H1 (cell line): Measurements from ENCODE around the gene NSFL1C. TPM values are rescaled to one million over a fixed set of nuclear protein-coding genes. Genes with fewer than 3 reads are reported as not detected.

Experiments used
- CTCF ChIA-PET: fragments of 300-600 bp; sonication (Branson Sonifier 250); formaldehyde crosslinking; loops from one replicate; lab custom pipeline; 2021; ENCODE audit not compliant: partially characterized antibody; lab: Charles Lee
- POLR2A ChIA-PET: fragments of 300-600 bp; sonication (Branson Sonifier 250); formaldehyde crosslinking; loops from one replicate; lab custom pipeline; 2021; ENCODE audit warnings: inconsistent platforms; ENCODE audit not compliant: partially characterized antibody; lab: Charles Lee
- DNase-seq, 2 experiments: peaks; one replicate each; pipeline versions ENCODE4 v3.0.0 to v3.0.0-alpha.2; 2010 to 2022; ENCODE audit warnings: low spot score in 2 of 2, low read depth in 1 of 2, mixed read lengths in 1 of 2
- FAIRE-seq: peaks from 2 replicates; lab custom pipeline; 2011; peaks lifted over from hg19 to GRCh38; lab: Jason Lieb, UNC
- H2AFZ ChIP-seq: 2 replicates; pipeline ENCODE4 v1.8.1; 2012; ENCODE audit warnings: low read length, inconsistent platforms
- H2AK5ac ChIP-seq: 2 replicates; pipeline ENCODE4 v1.6.1; 2013; ENCODE audit warnings: low read depth, low read length
- H2BK120ac ChIP-seq: replicated peaks from 2 replicates; pipeline ENCODE3; 2013; ENCODE audit warnings: low read depth, low read length, inconsistent platforms
- H2BK12ac ChIP-seq: 2 replicates; pipeline ENCODE4 v1.6.1; 2013; ENCODE audit warnings: low read depth, low read length
- H2BK15ac ChIP-seq: 2 replicates; pipeline ENCODE4 v1.6.1; 2013; ENCODE audit warnings: low read length
- H2BK20ac ChIP-seq: 2 replicates; pipeline ENCODE4 v1.6.1; 2013; ENCODE audit warnings: low read length
- H2BK5ac ChIP-seq: 2 replicates; pipeline ENCODE4 v1.6.1; 2013; ENCODE audit warnings: low read depth, low read length
- H3K14ac ChIP-seq: 2 replicates; pipeline ENCODE4 v1.6.1; 2013; ENCODE audit warnings: inconsistent platforms; ENCODE audit not compliant: insufficient read length
- H3K18ac ChIP-seq: 2 replicates; pipeline ENCODE4 v1.6.1; 2013; ENCODE audit warnings: low read length; ENCODE audit errors: extremely low read depth
- H3K23ac ChIP-seq: 2 replicates; pipeline ENCODE4 v1.6.1; 2013; ENCODE audit warnings: inconsistent platforms; ENCODE audit not compliant: insufficient read length
- H3K23me2 ChIP-seq: 2 replicates; pipeline ENCODE4 v1.6.1; 2013; ENCODE audit warnings: low read depth, low read length
- H3K27ac ChIP-seq: 2 replicates; pipeline ENCODE4 v1.6.1; 2011; ENCODE audit warnings: low read depth, low read length, inconsistent platforms
- H3K27me3 ChIP-seq, 4 experiments: replicated peaks in 1 of 4; 1 replicate in 1 of 4; 2 replicates in 3 of 4; pipeline versions ENCODE4 v1.6.1 to v1.8.1; 2011 to 2013; ENCODE audit warnings: low read length in 3 of 4, mild to moderate bottlenecking in 3 of 4, inconsistent platforms in 2 of 4, mixed read lengths in 2 of 4, moderate library complexity in 1 of 4; ENCODE audit not compliant: control insufficient read depth in 3 of 4, insufficient read depth in 3 of 4; ENCODE audit errors: extremely low read depth in 1 of 4
- H3K36me3 ChIP-seq, 4 experiments: 2 replicates each; pipeline versions ENCODE4 v1.6.1 to v1.8.1; 2011 to 2013; ENCODE audit warnings: mild to moderate bottlenecking in 4 of 4, low read length in 3 of 4, moderate library complexity in 2 of 4, control low read depth in 1 of 4, inconsistent platforms in 1 of 4; ENCODE audit not compliant: insufficient read depth in 4 of 4, control insufficient read depth in 2 of 4
- H3K4ac ChIP-seq: replicated peaks from 2 replicates; pipeline ENCODE3; 2013; ENCODE audit warnings: low read length, low read depth, mixed read lengths, inconsistent platforms; ENCODE audit not compliant: insufficient read length
- H3K4me1 ChIP-seq, 4 experiments: replicated peaks in 1 of 4; 1 replicate in 1 of 4; 2 replicates in 3 of 4; pipeline versions ENCODE4 v1.6.1 to v1.8.1; 2011 to 2013; ENCODE audit warnings: low read length in 3 of 4, inconsistent platforms in 2 of 4, mixed read lengths in 1 of 4; ENCODE audit not compliant: insufficient read depth in 4 of 4, control insufficient read depth in 3 of 4
- H3K4me2 ChIP-seq, 2 experiments: 2 replicates each; pipeline versions ENCODE4 v1.6.1 to v1.8.1; 2011 to 2013; ENCODE audit warnings: low read depth in 2 of 2, low read length in 2 of 2, control low read depth in 1 of 2, inconsistent platforms in 1 of 2, mild to moderate bottlenecking in 1 of 2; ENCODE audit not compliant: insufficient read depth in 1 of 2
- H3K4me3 ChIP-seq, 4 experiments: fragments of 200-600, 300-600 bp in 1 of 4; sonication (generic), shearing (Covaris generic), sonication (Bioruptor Twin) in 1 of 4; 2 replicates each; pipeline versions ENCODE4 v1.5.1 to v1.8.1; 2011 to 2016; ENCODE audit warnings: low read length in 4 of 4, low read depth in 3 of 4, control low read depth in 2 of 4, inconsistent platforms in 2 of 4, mild to moderate bottlenecking in 2 of 4, mixed read lengths in 1 of 4, moderate library complexity in 1 of 4; ENCODE audit not compliant: insufficient read depth in 2 of 4; ENCODE audit errors: extremely low read depth in 1 of 4
- H3K56ac ChIP-seq: replicated peaks from 2 replicates; pipeline ENCODE3; 2013; ENCODE audit warnings: low read depth, mild to moderate bottlenecking, mixed read lengths, low read length, inconsistent platforms; ENCODE audit not compliant: insufficient read length
- H3K79me1 ChIP-seq: 2 replicates; pipeline ENCODE4 v1.6.1; 2013; ENCODE audit warnings: low read depth, low read length, control low read depth
- H3K79me2 ChIP-seq, 2 experiments: 2 replicates each; pipeline versions ENCODE4 v1.6.1 to v1.8.1; 2012 to 2013; ENCODE audit warnings: low read length in 2 of 2, mild to moderate bottlenecking in 2 of 2, inconsistent platforms in 1 of 2; ENCODE audit not compliant: insufficient read depth in 2 of 2, control insufficient read depth in 1 of 2
- H3K9ac ChIP-seq, 4 experiments: replicated peaks in 1 of 4; 1 replicate in 1 of 4; 2 replicates in 3 of 4; pipeline versions ENCODE4 v1.6.1 to v1.8.1; 2011 to 2013; ENCODE audit warnings: low read depth in 3 of 4, low read length in 3 of 4, control low read depth in 2 of 4, mild to moderate bottlenecking in 2 of 4, moderate library complexity in 2 of 4, inconsistent platforms in 1 of 4; ENCODE audit errors: extremely low read depth in 1 of 4
- H3K9me3 ChIP-seq, 2 experiments: 2 replicates each; pipeline versions ENCODE4 v1.6.1 to v1.8.1; 2012 to 2013; ENCODE audit warnings: mild to moderate bottlenecking in 2 of 2, moderate library complexity in 2 of 2, control low read depth in 1 of 2, inconsistent platforms in 1 of 2, low read depth in 1 of 2, low read length in 1 of 2, mixed read lengths in 1 of 2; ENCODE audit not compliant: insufficient read depth in 2 of 2
- H4K20me1 ChIP-seq, 2 experiments: replicated peaks in 1 of 2; 2 replicates each; pipeline versions ENCODE3 to v1.8.1; 2011 to 2013; ENCODE audit warnings: inconsistent platforms in 2 of 2, low read length in 2 of 2, mild to moderate bottlenecking in 1 of 2; ENCODE audit not compliant: insufficient read depth in 2 of 2, control insufficient read depth in 1 of 2
- H4K5ac ChIP-seq: 2 replicates; pipeline ENCODE4 v1.6.1; 2013; ENCODE audit warnings: low read length, low read depth, mixed read lengths, inconsistent platforms; ENCODE audit not compliant: insufficient read length
- H4K8ac ChIP-seq: 2 replicates; pipeline ENCODE4 v1.8.0; 2013; ENCODE audit warnings: mild to moderate bottlenecking, moderate library complexity, low read length, inconsistent platforms; ENCODE audit not compliant: insufficient read depth; ENCODE audit errors: extremely low read depth
- H4K91ac ChIP-seq: replicated peaks from 2 replicates; pipeline ENCODE3; 2013; ENCODE audit warnings: low read length, mixed read lengths, inconsistent platforms; ENCODE audit not compliant: insufficient read length
- TAF1 ChIP-seq: IDR thresholded peaks from 2 replicates; pipeline ENCODE4 v1.6.1; 2011; ENCODE audit warnings: mild to moderate bottlenecking, low read depth, low read length
- TAF7 ChIP-seq: optimal IDR thresholded peaks from 2 replicates; pipeline ENCODE3; 2011; ENCODE audit warnings: low read depth, mild to moderate bottlenecking, inconsistent platforms, low read length, moderate library complexity, borderline replicate concordance
- WGBS, 2 experiments: shearing (Covaris generic) in 1 of 2; methylation state at CpG; one replicate each; pipeline versions ENCODE4 v1.1.6 to v1.1.7; 2013 to 2015; ENCODE audit warnings: low lambda C conversion rate in 2 of 2, mixed read lengths in 2 of 2, inconsistent platforms in 1 of 2, low coverage in 1 of 2, missing lambda C conversion rate in 1 of 2; ENCODE audit not compliant: insufficient replicate concordance in 2 of 2, insufficient coverage in 1 of 2, insufficient read length in 1 of 2; ENCODE audit errors: extremely low coverage in 1 of 2, missing lambda C conversion rate in 1 of 2; 5-methylcytosine and 5-hydroxymethylcytosine counted together
- polyA plus RNA-seq, 7 experiments: library from polyadenylated mRNA; depleted of rRNA in 3 of 7; stranded (reverse) in 5 of 7; unstranded in 2 of 7; fragments of >200 nt in 5 of 7; fragments of 200-250 nt in 2 of 7; gene quantifications; 1 replicate in 5 of 7; 2 replicates in 1 of 7; 4 replicates in 1 of 7; pipeline versions ENCODE4 v1.2.1 to v1.2.3, GENCODE V29; 2011 to 2013; ENCODE audit warnings: missing spikeins in 2 of 7, mixed read lengths in 2 of 7
- total RNA-seq: library from RNA; stranded (reverse); fragmentation: NEBNext Ultra II Directional; extraction: Animal tissue kit (Norgen Biotek cat#: 25700); gene quantifications from 2 replicates; pipeline ENCODE4 v1.2.1, GENCODE V29; 2021

Gene NSFL1C
- total and polyA plus RNA-seq, 2 of the 8 experiments (the other 6 are each of a cell fraction or from before 2014, with no cell fraction given): 21.6 to 98.0 TPM

DNA sequence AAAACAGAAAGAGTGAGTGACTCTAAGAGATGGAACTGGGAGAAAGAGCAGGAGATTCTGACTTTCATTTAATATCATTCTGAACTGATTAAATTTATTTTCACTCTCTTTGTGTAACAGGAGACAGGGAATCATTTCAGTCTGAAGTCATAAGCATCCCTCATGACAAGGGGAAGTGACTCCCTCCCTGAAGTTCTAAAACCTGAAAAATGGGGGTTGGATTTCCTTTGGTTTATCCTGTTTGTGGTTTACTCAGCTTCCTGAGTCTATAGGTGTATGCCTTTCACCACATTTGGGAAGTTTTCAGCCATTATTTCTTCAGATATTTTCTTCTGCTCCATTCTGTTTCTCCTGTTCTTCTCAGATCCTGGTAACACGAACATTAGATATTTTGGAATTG, 70.4 kb downstream of the NSFL1C start:
- Histone ChIP-seq H2BK12ac (no peak overlapping the region), H2BK20ac (no peak overlapping the region), H4K5ac (no peak overlapping the region), H4K20me1 (peaks cover under 1% of the 10 kb centered on the region in 2 experiments), H3K27ac (no peak overlapping the region), H3K23ac (no peak overlapping the region), H3K56ac (no peak overlapping the region), H2AFZ (no peak overlapping the region), H2AK5ac (no peak overlapping the region), H3K79me2 (peaks cover 2 to 13% of the 10 kb centered on the region in 2 experiments; a peak in 3 of 4 replicates), H3K4me3 (no peak overlapping the region), H4K91ac (no peak overlapping the region), H3K9me3 (no peaks in the 10 kb centered on the region), H3K18ac (no peak overlapping the region), H3K23me2 (peaks cover 8% of the 10 kb centered on the region), H3K79me1 (peaks cover 6% of the 10 kb centered on the region), H3K27me3 (peaks cover 0 to 19% (median 8%) of the 10 kb centered on the region in 4 experiments; a peak in 5 of 7 replicates), H3K4me1 (peaks cover 0 to 11% (median 5%) of the 10 kb centered on the region in 4 experiments; a peak in 4 of 7 replicates), H2BK5ac (no peak overlapping the region), H3K9ac (no peak overlapping the region), H2BK15ac (no peak overlapping the region), H2BK120ac (no peak overlapping the region), H3K36me3 (no peaks in the 10 kb centered on the region), H3K4ac (no peak overlapping the region), H3K4me2 (no peak overlapping the region), H3K14ac (no peak overlapping the region), H4K8ac (no peak overlapping the region)
- CTCF ChIA-PET: interaction anchor here (0.9 to 2.5 kb wide), 7 partner anchors 17 to 183 kb away, joined by 3 to 19 read pairs (median 5); partner anchors contain the start of gene NSFL1C
- POLR2A ChIA-PET: no interaction called here
- FAIRE-seq (no peak), DNase-seq (no peak)
- WGBS, 2 experiments: 78% methylated on average over 1 of the region's 1 CpG; no CpG with 5 or more reads in 1 of the 2 experiments
- TF ChIP-seq TAF1 (no peak), TAF7 (no peak)
